Left lung (tissue), 10 donors: Measurements from ENCODE around the gene CCDC174. TPM values are rescaled to one million over a fixed set of nuclear protein-coding genes. Genes with fewer than 3 reads are reported as not detected.

ENCODE experiments used
- ATAC-seq: fragments of 200-7000 bp; cut with Tn5 transposase; one replicate; pipeline ENCODE4 v1.9.1; 2020; ENCODE audit warnings: moderate library complexity
- DNase-seq, 4 donors: peaks; one replicate each; pipeline ENCODE4 v3.0.0-alpha.2; 2013 to 2020
- H3K27ac ChIP-seq, 2 donors: fragments of 200-600 bp; sonication (generic) in 1 of 2; one replicate each; pipeline versions ENCODE4 v1.5.0 to v1.8.0; 2020 to 2021
- H3K27me3 ChIP-seq, 2 donors: fragments of 200-600 bp; sonication (generic) in 1 of 2; one replicate each; pipeline versions ENCODE4 v1.5.0 to v1.8.0; 2020 to 2021
- H3K36me3 ChIP-seq, 2 donors: fragments of 200-600 bp; sonication (generic) in 1 of 2; one replicate each; pipeline versions ENCODE4 v1.5.0 to v1.8.0; 2020 to 2021
- H3K4me1 ChIP-seq, 2 donors: fragments of 200-600 bp; one replicate each; pipeline ENCODE4 v1.8.0; 2021
- H3K4me3 ChIP-seq, 2 donors: fragments of 200-600 bp; sonication (generic) in 1 of 2; one replicate each; pipeline versions ENCODE4 v1.5.0 to v1.8.0; 2020 to 2021; ENCODE audit warnings: mild to moderate bottlenecking in 1 of 2
- H3K9me3 ChIP-seq, 2 donors: fragments of 200-600 bp; sonication (generic) in 1 of 2; one replicate each; pipeline versions ENCODE4 v1.5.0 to v1.8.0; 2020 to 2021
- CTCF ChIP-seq, 2 donors: fragments of 200-600 bp; sonication (generic) in 1 of 2; IDR thresholded peaks; one replicate each; pipeline versions ENCODE4 v1.5.0 to v1.8.0; 2021; ENCODE audit warnings: antibody characterized with exemption in 2 of 2
- intact Hi-C, 2 donors: fragments of 100-400 bp; cut with DNase I; formaldehyde crosslinking; loops; one replicate each; pipeline versions ENCODE4 v1.11.2 to v1.14.2; 2022
- polyA plus RNA-seq, 6 donors: library from polyadenylated mRNA; unstranded; fragments of 120-200 nt; gene quantifications; one replicate each; pipeline ENCODE4 v1.2.1, GENCODE V29; 2013; ENCODE audit not compliant: insufficient read length in 6 of 6
- total RNA-seq, 2 donors: library from RNA; stranded (reverse); fragmentation: NEBNext Ultra II Directional; extraction: Animal tissue kit (Norgen Biotek cat#: 25700); gene quantifications; one replicate each; pipeline ENCODE4 v1.2.1, GENCODE V29; 2021
- donor health status: DM: no; HTN: yes; CAD: no.
- donor health status: DM: no; HTN: no; CAD: no.

Gene CCDC174
- total and polyA plus RNA-seq, 8 donors, result 13.3 to 42.2 (median 34.2) TPM

GRCh38 chr3:14634763-14635400, 16.7 kb upstream of the CCDC174 start:
- ATAC-seq, result no peak
- intact Hi-C loops, result no loop called here
- peaks cover 0 to 46% of the 10 kb centered on the region in 2 donors for H3K27me3 ChIP-seq

GRCh38 chr3:14636496-14637087, 15.0 kb upstream of the CCDC174 start:
- intact Hi-C loops, result no loop called here
- Histone ChIP-seq H3K4me3 (no peak overlapping the region), H3K36me3 (no peaks in the 10 kb centered on the region), H3K27ac (no peak overlapping the region), H3K4me1 (no peaks in the 10 kb centered on the region), H3K27me3 (peaks cover 0 to 63% of the 10 kb centered on the region in 2 donors), H3K9me3 (no peaks in the 10 kb centered on the region)
- no peak for DNase-seq
- no peak for ATAC-seq
- TF ChIP-seq CTCF (IDR thresholded peaks at IDR 0.05), result no peak

More at GRCh38 chr3:14634763-14635400, 16.7 kb upstream of the CCDC174 start:
- no peaks in the 10 kb centered on the region for H3K4me1 ChIP-seq
- H3K9me3 ChIP-seq, result no peaks in the 10 kb centered on the region
- no peak overlapping the region for H3K4me3 ChIP-seq
- H3K27ac ChIP-seq, result no peak overlapping the region
- TF ChIP-seq CTCF (IDR thresholded peaks at IDR 0.05), result no peak
- no peaks in the 10 kb centered on the region for H3K36me3 ChIP-seq
- DNase-seq, result no peak

- Histone ChIP-seq H3K9me3 (no peaks in the 10 kb centered on the region), H3K4me3 (no peak overlapping the region), H3K27ac (no peak overlapping the region), H3K27me3 (peaks cover 0 to 84% of the 10 kb centered on the region in 2 donors), H3K36me3 (no peaks in the 10 kb centered on the region), H3K4me1 (no peaks in the 10 kb centered on the region)
- no peak for DNase-seq
- intact Hi-C loops, result no loop called here
- no peak for ATAC-seq
- TF ChIP-seq CTCF (IDR thresholded peaks at IDR 0.05), result no peak
Measured at GRCh38 chr3:14640157-14640562, 11.4 kb upstream of the CCDC174 start.

- Histone ChIP-seq H3K27ac (no peak overlapping the region), H3K4me1 (no peaks in the 10 kb centered on the region), H3K4me3 (no peak overlapping the region), H3K36me3 (no peaks in the 10 kb centered on the region), H3K9me3 (no peaks in the 10 kb centered on the region), H3K27me3 (peaks cover 0 to 78% of the 10 kb centered on the region in 2 donors)
- intact Hi-C loops, result no loop called here
- ATAC-seq, result no peak
- DNase-seq, result no peak
- TF ChIP-seq CTCF (IDR thresholded peaks at IDR 0.05), result no peak
Measured at GRCh38 chr3:14640734-14641133, 10.8 kb upstream of the CCDC174 start.

- peaks cover 0 to 73% of the 10 kb centered on the region in 2 donors for H3K27me3 ChIP-seq
- intact Hi-C loops, result no loop called here
- H3K36me3 ChIP-seq, result no peaks in the 10 kb centered on the region
- H3K4me3 ChIP-seq, result no peak overlapping the region
- no peak overlapping the region for H3K27ac ChIP-seq
- H3K9me3 ChIP-seq, result no peaks in the 10 kb centered on the region
- TF ChIP-seq CTCF (IDR thresholded peaks at IDR 0.05), result no peak
- H3K4me1 ChIP-seq, result no peaks in the 10 kb centered on the region
- no peak for DNase-seq
- no peak for ATAC-seq
Measured at GRCh38 chr3:14641346-14641745, 10.2 kb upstream of the CCDC174 start.
